Subcutaneous adipose tissue (tissue), 4 donors: ENCODE results near the gene FAM20A. TPM values are rescaled to one million over a fixed set of nuclear protein-coding genes. Genes with fewer than 3 reads are reported as not detected.

Experiments used
- CTCF ChIP-seq: fragments of 450-650 bp; IDR thresholded peaks from one replicate; pipeline ENCODE4 v1.5.1; 2016; ENCODE audit warnings: low read depth, mild to moderate bottlenecking, control low read depth, antibody characterized with exemption, moderate library complexity
- total RNA-seq, 4 donors: library from RNA; depleted of rRNA; stranded (reverse); fragments of >200 nt; gene quantifications; one replicate each; pipeline ENCODE4 v1.1.0, GENCODE V29; 2016

Gene FAM20A
- total RNA-seq, 4 donors from 2014 or later, result 7.7 to 17.0 (median 12.3) TPM

- no peak for TF ChIP-seq CTCF
Observed at GRCh38 chr17:68579194-68579927, 21.8 kb downstream of the FAM20A start.

DNA sequence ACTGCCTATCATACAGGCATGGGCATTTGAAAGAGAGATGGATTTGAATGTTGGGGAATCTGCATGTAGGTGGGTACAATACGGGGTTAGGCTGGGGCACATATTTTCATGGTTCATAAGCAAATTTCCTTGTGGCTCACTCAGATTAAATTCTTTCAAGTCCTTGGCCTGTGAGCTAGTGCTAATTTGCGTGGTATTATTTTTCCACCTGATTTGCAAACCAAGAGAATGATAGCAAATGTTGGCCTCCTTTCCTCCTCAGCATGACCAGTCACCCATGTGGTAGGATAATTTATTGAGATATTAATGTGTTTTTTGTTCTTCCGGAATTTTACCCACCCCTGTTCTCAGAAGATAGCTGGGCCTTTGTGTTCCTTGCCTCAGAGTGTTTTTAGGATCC, 22.9 kb downstream of the FAM20A start:
- no peak for TF ChIP-seq CTCF

GRCh38 chr17:68577497-68577821, 23.7 kb downstream of the FAM20A start:
- TF ChIP-seq CTCF, result no peak

DNA sequence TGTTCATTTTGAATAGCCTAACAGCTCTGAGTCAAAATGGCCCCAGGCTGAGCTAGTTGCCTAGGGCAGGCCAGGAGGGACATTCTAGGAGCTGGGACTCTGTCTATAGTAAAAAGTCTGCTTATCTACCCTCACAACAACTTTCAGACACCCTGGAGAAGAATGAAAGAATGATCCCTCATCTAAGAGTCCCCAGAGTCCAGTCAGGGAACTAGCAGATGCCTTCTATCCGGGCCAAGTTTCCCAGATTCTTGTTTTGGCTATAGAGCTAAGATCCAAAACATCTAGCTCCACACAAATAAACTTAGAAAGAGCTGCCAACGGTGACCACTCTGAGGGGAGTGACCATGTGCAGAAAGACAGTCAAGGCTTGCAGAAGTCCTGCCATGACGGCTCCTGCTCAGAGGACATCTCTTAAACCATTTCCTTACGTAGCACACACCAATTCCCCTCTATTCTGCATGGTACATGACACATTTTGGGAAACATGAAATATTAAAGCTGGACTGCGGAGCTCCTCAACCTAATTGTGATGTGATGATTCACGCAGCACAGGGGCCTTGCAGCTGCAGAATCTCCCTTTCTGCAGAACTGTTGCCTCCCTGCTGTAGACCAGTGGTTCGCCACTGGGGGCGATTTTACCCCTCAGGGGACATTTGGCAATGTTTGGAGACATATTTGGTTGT, 24.2 kb downstream of the FAM20A start:
- no peak for TF ChIP-seq CTCF

- TF ChIP-seq CTCF, result no peak
Observed at GRCh38 chr17:68576137-68576536, 25.0 kb downstream of the FAM20A start.

- no peak for TF ChIP-seq CTCF
Observed at GRCh38 chr17:68573338-68573737, 27.8 kb downstream of the FAM20A start.

GRCh38 chr17:68572138-68572842, 28.9 kb downstream of the FAM20A start:
- TF ChIP-seq CTCF, result no peak
